ENCODE measurements around the gene COL5A2. TPM values are rescaled to one million over a fixed set of nuclear protein-coding genes. Genes with fewer than 3 reads are reported as not detected.

The COL5A2 gene
- total RNA-seq, 1 donor from 2014 or later = 0.13 TPM

DNA sequence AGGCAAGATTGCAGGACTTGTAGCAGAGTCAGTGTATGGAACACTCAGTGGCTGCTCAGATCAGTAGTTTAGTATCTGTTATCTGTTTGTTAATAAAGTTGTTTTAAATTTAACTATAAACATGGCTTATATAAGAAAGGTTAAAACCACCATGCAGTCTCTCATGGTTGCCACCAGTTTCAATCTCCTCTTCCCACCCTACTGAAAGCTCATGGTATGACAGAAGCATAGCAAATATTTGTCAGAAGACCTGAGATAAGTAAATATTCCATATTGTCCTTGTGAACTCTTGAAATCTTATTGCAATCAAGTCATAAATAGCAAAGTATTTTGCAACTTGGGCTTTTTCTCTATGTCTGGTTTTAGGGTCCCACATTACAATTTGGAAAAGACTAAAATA lies 2.1 kb upstream of the COL5A2 start:
- H3K9me3 Mint-ChIP-seq = no peaks in the 10 kb centered on the region
- H3K27ac Mint-ChIP-seq = no peak overlapping the region
- ATAC-seq (ENCODE audit: low read depth) (no peak), DNase-seq (no peak)
- H3K36me3 Mint-ChIP-seq (ENCODE audit: low read depth) = no peaks in the 10 kb centered on the region
- H3K4me3 Mint-ChIP-seq = no peak overlapping the region
- TF ChIP-seq, protein P1, sequence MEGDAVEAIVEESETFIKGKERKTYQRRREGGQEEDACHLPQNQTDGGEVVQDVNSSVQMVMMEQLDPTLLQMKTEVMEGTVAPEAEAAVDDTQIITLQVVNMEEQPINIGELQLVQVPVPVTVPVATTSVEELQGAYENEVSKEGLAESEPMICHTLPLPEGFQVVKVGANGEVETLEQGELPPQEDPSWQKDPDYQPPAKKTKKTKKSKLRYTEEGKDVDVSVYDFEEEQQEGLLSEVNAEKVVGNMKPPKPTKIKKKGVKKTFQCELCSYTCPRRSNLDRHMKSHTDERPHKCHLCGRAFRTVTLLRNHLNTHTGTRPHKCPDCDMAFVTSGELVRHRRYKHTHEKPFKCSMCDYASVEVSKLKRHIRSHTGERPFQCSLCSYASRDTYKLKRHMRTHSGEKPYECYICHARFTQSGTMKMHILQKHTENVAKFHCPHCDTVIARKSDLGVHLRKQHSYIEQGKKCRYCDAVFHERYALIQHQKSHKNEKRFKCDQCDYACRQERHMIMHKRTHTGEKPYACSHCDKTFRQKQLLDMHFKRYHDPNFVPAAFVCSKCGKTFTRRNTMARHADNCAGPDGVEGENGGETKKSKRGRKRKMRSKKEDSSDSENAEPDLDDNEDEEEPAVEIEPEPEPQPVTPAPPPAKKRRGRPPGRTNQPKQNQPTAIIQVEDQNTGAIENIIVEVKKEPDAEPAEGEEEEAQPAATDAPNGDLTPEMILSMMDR (IDR thresholded peaks at IDR 0.05) = no peak
- H3K27me3 Mint-ChIP-seq = peaks cover 16% of the 10 kb centered on the region
- ChIA-PET POLR2A (no interaction called here), CTCF (no interaction called here)
- H3K4me1 Mint-ChIP-seq = no peaks in the 10 kb centered on the region
- intact Hi-C loops (cut with micrococcal nuclease) = no loop called here

DNA sequence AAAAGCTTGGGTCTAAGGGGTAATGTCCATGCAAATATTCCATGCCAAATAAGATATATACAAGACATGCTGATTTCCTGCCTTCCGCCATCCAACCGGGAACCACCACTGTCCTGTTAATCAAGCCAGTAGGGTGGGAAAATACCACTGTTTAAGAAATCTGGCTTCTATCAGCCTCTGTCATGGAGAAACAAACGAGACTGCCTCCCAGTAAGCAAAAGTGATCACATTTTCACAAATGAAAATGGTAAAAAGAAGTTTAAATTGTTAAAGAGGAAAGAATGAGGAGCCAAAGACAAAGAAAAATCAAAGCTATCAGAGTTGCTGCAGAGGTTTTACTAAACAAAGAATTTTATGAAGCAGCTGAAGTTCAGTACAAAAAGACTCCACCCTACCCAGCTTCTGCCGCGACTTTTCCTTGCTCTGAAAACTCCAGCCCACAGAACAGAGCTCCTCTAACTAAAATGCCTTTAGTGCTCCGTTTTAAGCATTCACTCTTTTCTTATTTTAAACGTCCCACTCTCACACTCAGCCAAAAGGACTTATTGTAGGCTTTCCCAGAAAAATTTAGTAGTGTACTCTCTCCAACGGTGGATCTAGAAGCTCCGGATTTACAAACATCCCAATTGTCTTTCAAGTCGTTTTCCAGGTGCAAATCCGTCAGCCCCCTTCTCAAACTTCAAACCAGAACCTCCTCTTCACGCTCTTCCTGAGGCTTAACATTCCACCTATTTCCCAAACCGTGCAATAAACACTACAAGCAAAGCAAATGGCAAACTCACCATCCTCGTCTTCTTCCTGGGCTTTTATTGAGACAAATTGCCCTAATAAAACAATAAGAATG lies 613 bp downstream of the COL5A2 start:
- no peak overlapping the region for H3K4me3 Mint-ChIP-seq
- DNase-seq (no peak), ATAC-seq (ENCODE audit: low read depth) (no peak)
- no peak overlapping the region for H3K27ac Mint-ChIP-seq
- TF ChIP-seq, protein P1 (IDR thresholded peaks at IDR 0.05) = no peak
- ChIA-PET CTCF (no interaction called here), POLR2A (no interaction called here)
- intact Hi-C loops (cut with micrococcal nuclease) = no loop called here
- H3K36me3 Mint-ChIP-seq (ENCODE audit: low read depth) = no peaks in the 10 kb centered on the region
- peaks cover 16% of the 10 kb centered on the region for H3K27me3 Mint-ChIP-seq
- no peaks in the 10 kb centered on the region for H3K9me3 Mint-ChIP-seq
- H3K4me1 Mint-ChIP-seq = no peaks in the 10 kb centered on the region

DNA sequence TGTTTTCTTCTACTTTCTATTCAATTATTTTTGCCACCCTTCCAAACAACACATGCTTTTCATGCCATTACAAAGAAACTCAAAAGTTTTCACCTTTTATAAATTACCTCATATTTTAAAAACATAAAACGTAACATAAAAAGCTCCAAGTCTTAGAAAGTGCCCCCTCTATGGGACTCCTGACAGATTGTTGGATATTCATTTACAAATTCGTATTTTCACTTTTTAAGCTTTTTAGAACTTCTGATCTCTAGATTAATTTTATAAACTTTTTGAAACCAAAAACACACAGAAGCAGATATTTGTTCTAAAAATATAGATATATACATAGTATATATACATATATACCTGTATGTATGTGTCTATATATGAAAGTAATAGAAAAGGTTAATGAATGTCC lies 1.5 kb downstream of the COL5A2 start:
- H3K4me1 Mint-ChIP-seq = no peaks in the 10 kb centered on the region
- CTCF ChIA-PET = no interaction called here
- H3K36me3 Mint-ChIP-seq (ENCODE audit: low read depth) = no peaks in the 10 kb centered on the region
- DNase-seq (no peak), ATAC-seq (ENCODE audit: low read depth) (no peak)
- H3K27me3 Mint-ChIP-seq = peaks cover 16% of the 10 kb centered on the region
- TF ChIP-seq, protein P1 (IDR thresholded peaks at IDR 0.05) = no peak
- H3K4me3 Mint-ChIP-seq = no peak overlapping the region
- H3K27ac Mint-ChIP-seq = no peak overlapping the region
- no peaks in the 10 kb centered on the region for H3K9me3 Mint-ChIP-seq
- POLR2A ChIA-PET = no interaction called here
- intact Hi-C loops (cut with micrococcal nuclease) = no loop called here

DNA sequence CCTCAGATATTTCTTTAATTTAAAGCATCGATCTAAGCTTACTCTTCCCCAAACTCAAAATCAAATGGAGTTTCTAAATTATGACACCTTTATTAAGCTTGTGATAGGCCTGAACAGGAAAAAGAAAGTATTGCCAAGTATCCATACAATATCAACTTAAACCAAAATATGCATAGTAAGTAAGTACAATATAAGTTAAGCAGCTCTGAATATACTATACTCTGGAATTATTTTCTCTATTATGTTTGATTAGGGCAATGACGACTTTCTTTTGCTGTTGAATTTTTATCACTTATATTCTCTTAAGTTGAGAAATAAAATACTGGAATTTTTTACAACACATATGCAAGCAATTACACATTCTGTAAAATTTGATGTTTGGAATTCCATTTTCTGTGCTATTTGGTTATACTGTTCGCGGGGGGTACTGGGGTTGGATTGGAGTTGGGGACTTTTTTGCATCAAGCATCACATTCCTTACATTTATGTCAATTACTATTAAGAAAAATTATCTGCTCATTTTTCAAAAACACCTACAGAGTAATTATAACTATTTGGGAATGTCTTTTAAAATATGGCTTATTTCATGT lies 2.2 kb downstream of the COL5A2 start:
- Mint-ChIP-seq H3K9me3 (no peaks in the 10 kb centered on the region), H3K27me3 (peaks cover 16% of the 10 kb centered on the region), H3K4me3 (no peak overlapping the region), H3K4me1 (no peaks in the 10 kb centered on the region), H3K27ac (no peak overlapping the region), H3K36me3 (ENCODE audit: low read depth) (no peaks in the 10 kb centered on the region)
- ChIA-PET POLR2A (no interaction called here), CTCF (no interaction called here)
- ATAC-seq (ENCODE audit: low read depth) (no peak), DNase-seq (no peak)
- TF ChIP-seq, protein P1 (IDR thresholded peaks at IDR 0.05) = no peak
- intact Hi-C loops (cut with micrococcal nuclease) = no loop called here

DNA sequence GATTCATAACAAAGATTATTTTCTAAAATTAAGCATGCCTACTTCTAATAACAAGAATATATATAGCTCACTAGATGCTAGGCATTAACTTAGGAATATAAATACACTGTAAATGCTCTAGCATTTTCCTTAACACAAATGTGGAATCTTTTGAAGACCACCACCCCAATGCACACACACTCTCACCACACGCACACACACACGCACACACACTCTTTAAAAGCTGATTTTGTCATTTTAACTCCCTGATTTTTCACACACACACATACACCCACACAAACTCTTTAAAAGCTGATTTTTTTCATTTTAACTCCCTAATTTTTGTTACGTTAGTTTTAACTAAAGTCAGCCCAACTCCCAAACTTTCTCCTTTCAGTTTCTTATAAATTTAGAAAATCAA lies 3.0 kb downstream of the COL5A2 start:
- H3K36me3 Mint-ChIP-seq (ENCODE audit: low read depth) = no peaks in the 10 kb centered on the region
- no peaks in the 10 kb centered on the region for H3K9me3 Mint-ChIP-seq
- CTCF ChIA-PET = no interaction called here
- no peak for DNase-seq
- peaks cover 16% of the 10 kb centered on the region for H3K27me3 Mint-ChIP-seq
- intact Hi-C loops (cut with micrococcal nuclease) = no loop called here
- H3K4me1 Mint-ChIP-seq = no peaks in the 10 kb centered on the region
- no peak for ATAC-seq (ENCODE audit: low read depth)
- POLR2A ChIA-PET = no interaction called here
- no peak overlapping the region for H3K27ac Mint-ChIP-seq
- TF ChIP-seq, protein P1 (IDR thresholded peaks at IDR 0.05) = no peak
- no peak overlapping the region for H3K4me3 Mint-ChIP-seq

Measured in activated B cell treated with CpG ODN at 0.5 μM for 24 hours (primary cell).